HEK293 (cell line): ENCODE data around the gene PPP6C.

ENCODE experiments used
- CTCF ChIA-PET: fragments of 350-600 bp; formaldehyde crosslinking; extraction: SDS; loops from one replicate; lab custom pipeline; 2021; ENCODE audit warnings: antibody characterized with exemption; lab: Yijun Ruan, JAX
- POLR2A ChIA-PET: fragments of 300-600 bp; formaldehyde crosslinking; extraction: SDS; loops from one replicate; lab custom pipeline; 2020; ENCODE audit warnings: antibody characterized with exemption, inconsistent platforms; lab: Yijun Ruan, JAX
- H3K27ac ChIP-seq: fragments of 200-500 bp; sonication (Bioruptor generic); 2 replicates; pipeline ENCODE4 v1.5.1; 2014; ENCODE audit warnings: low read depth, low read length, control low read depth, inconsistent platforms; ENCODE audit errors: extremely low read depth
- H3K36me3 ChIP-seq, 2 experiments: fragments of 200-500 bp in 1 of 2; sonication (Bioruptor generic) in 1 of 2; 1 replicate in 1 of 2; 2 replicates in 1 of 2; pipeline ENCODE4 v1.5.1; 2014 to 2017; ENCODE audit warnings: inconsistent platforms in 2 of 2, low read length in 2 of 2; ENCODE audit not compliant: control insufficient read depth in 2 of 2, insufficient read depth in 1 of 2
- H3K4me1 ChIP-seq: fragments of 200-500 bp; sonication (Bioruptor generic); 2 replicates; pipeline ENCODE4 v1.5.1; 2014; ENCODE audit warnings: mild to moderate bottlenecking, low read length, inconsistent platforms; ENCODE audit not compliant: control insufficient read depth, insufficient read depth
- H3K4me3 ChIP-seq: 2 replicates; pipeline ENCODE4 v1.5.1; 2011; ENCODE audit warnings: low read depth, mild to moderate bottlenecking, control low read depth, low read length, moderate library complexity
- H3K9me3 ChIP-seq: fragments of 200-500 bp; sonication (Bioruptor generic); 2 replicates; pipeline ENCODE4 v1.5.1; 2014; ENCODE audit warnings: low read depth, low read length, inconsistent platforms; ENCODE audit not compliant: control insufficient read depth, insufficient read depth
- ATF2 ChIP-seq: fragments of 450-650 bp; formaldehyde crosslinking; IDR thresholded peaks from 2 replicates; pipeline ENCODE4 v1.5.1; 2016; ENCODE audit warnings: missing biosample characterization, missing genetic modification characterization, low read depth
- FEZF1 ChIP-seq: fragments of 450-650 bp; formaldehyde crosslinking; IDR thresholded peaks from 2 replicates; pipeline ENCODE4 v1.5.1; 2016; ENCODE audit warnings: missing biosample characterization, missing genetic modification characterization
- KLF8 ChIP-seq: fragments of 450-650 bp; formaldehyde crosslinking; IDR thresholded peaks from 2 replicates; pipeline ENCODE4 v1.5.1; 2016; ENCODE audit warnings: missing biosample characterization, missing genetic modification characterization
- REST ChIP-seq: fragments of 450-650 bp; formaldehyde crosslinking; IDR thresholded peaks from 2 replicates; pipeline ENCODE4 v1.5.1; 2016; ENCODE audit warnings: missing biosample characterization, missing genetic modification characterization
- WT1 ChIP-seq: fragments of 450-650 bp; formaldehyde crosslinking; IDR thresholded peaks from 2 replicates; pipeline ENCODE4 v1.5.1; 2016; ENCODE audit warnings: missing biosample characterization, missing genetic modification characterization
- ZNF114 ChIP-seq: fragments of 450-650 bp; formaldehyde crosslinking; IDR thresholded peaks from 2 replicates; pipeline ENCODE4 v1.5.0; 2017; ENCODE audit warnings: missing biosample characterization, missing genetic modification characterization
- ZNF132 ChIP-seq: fragments of 450-650 bp; formaldehyde crosslinking; IDR thresholded peaks from 2 replicates; pipeline ENCODE4 v1.5.1; 2017; ENCODE audit warnings: missing biosample characterization, missing genetic modification characterization, borderline replicate concordance
- ZNF157 ChIP-seq: fragments of 450-650 bp; formaldehyde crosslinking; IDR thresholded peaks from 2 replicates; pipeline ENCODE4 v1.5.1; 2016; ENCODE audit warnings: missing biosample characterization, missing genetic modification characterization
- ZNF174 ChIP-seq: fragments of 450-650 bp; formaldehyde crosslinking; IDR thresholded peaks from 2 replicates; pipeline ENCODE4 v1.5.0; 2017; ENCODE audit warnings: missing biosample characterization, mild to moderate bottlenecking, missing genetic modification characterization
- ZNF24 ChIP-seq: fragments of 450-650 bp; formaldehyde crosslinking; IDR thresholded peaks from 2 replicates; pipeline ENCODE4 v1.5.1; 2016; ENCODE audit warnings: missing biosample characterization, missing genetic modification characterization
- ZNF362 ChIP-seq: fragments of 450-650 bp; formaldehyde crosslinking; IDR thresholded peaks from 2 replicates; pipeline ENCODE4 v1.5.1; 2016; ENCODE audit warnings: missing biosample characterization, missing genetic modification characterization
- ZNF391 ChIP-seq: fragments of 450-650 bp; formaldehyde crosslinking; IDR thresholded peaks from 2 replicates; pipeline ENCODE4 v1.5.1; 2016; ENCODE audit warnings: low read depth, missing biosample characterization, missing genetic modification characterization, borderline replicate concordance
- ZNF501 ChIP-seq: fragments of 450-650 bp; formaldehyde crosslinking; IDR thresholded peaks from 2 replicates; pipeline ENCODE4 v1.5.1; 2016; ENCODE audit warnings: missing biosample characterization, missing genetic modification characterization
- ZNF529 ChIP-seq: fragments of 450-650 bp; formaldehyde crosslinking; IDR thresholded peaks from 2 replicates; pipeline ENCODE4 v1.5.1; 2017; ENCODE audit warnings: missing genetic modification characterization, missing biosample characterization; ENCODE audit not compliant: insufficient replicate concordance
- ZNF555 ChIP-seq: fragments of 450-650 bp; formaldehyde crosslinking; conservative IDR thresholded peaks from 2 replicates; pipeline ENCODE4 v1.5.1; 2017; ENCODE audit warnings: missing biosample characterization, mild to moderate bottlenecking, missing genetic modification characterization, inconsistent platforms
- ZNF561 ChIP-seq: fragments of 450-650 bp; IDR thresholded peaks from 2 replicates; pipeline ENCODE4 v1.5.1; 2018; ENCODE audit warnings: missing biosample characterization, missing genetic modification characterization, borderline replicate concordance
- ZNF571 ChIP-seq: fragments of 450-650 bp; formaldehyde crosslinking; IDR thresholded peaks from 2 replicates; pipeline ENCODE4 v1.5.0; 2017; ENCODE audit warnings: missing biosample characterization, missing genetic modification characterization
- ZNF596 ChIP-seq: fragments of 450-650 bp; IDR thresholded peaks from 2 replicates; pipeline ENCODE4 v1.5.0; 2018; ENCODE audit warnings: missing biosample characterization, mild to moderate bottlenecking, missing genetic modification characterization, moderate library complexity
- ZNF639 ChIP-seq: fragments of 450-650 bp; formaldehyde crosslinking; IDR thresholded peaks from 2 replicates; pipeline ENCODE4 v1.5.1; 2016; ENCODE audit warnings: missing biosample characterization, missing genetic modification characterization
- ZNF670 ChIP-seq: fragments of 450-650 bp; formaldehyde crosslinking; IDR thresholded peaks from 2 replicates; pipeline ENCODE4 v1.5.1; 2016; ENCODE audit warnings: missing biosample characterization, missing genetic modification characterization, low read depth
- ZNF843 ChIP-seq: fragments of 450-650 bp; formaldehyde crosslinking; IDR thresholded peaks from 2 replicates; pipeline ENCODE4 v1.5.1; 2016; ENCODE audit warnings: missing biosample characterization, missing genetic modification characterization
- ZSCAN30 ChIP-seq: fragments of 450-650 bp; IDR thresholded peaks from 2 replicates; pipeline ENCODE4 v1.5.1; 2018; ENCODE audit warnings: missing biosample characterization, mild to moderate bottlenecking, missing genetic modification characterization, moderate library complexity

Gene PPP6C

GRCh38 chr9:125214186-125214585 lies 24.6 kb upstream of the PPP6C start:
- TF ChIP-seq ZNF571 = no peak
- TF ChIP-seq ZSCAN30 = no peak
- no peak for TF ChIP-seq ZNF561
- no peak for TF ChIP-seq ZNF555 (tag by site-specific recombination)
- TF ChIP-seq REST (tag by site-specific recombination) = no peak
- no peak for TF ChIP-seq ZNF639 (tag by site-specific recombination)
- no peak for TF ChIP-seq ZNF843 (tag by site-specific recombination)
- no peak for TF ChIP-seq ZNF596 (tag by site-specific recombination)
- TF ChIP-seq ZNF24 (tag by site-specific recombination) = no peak
- no peak for TF ChIP-seq ZNF670 (tag by site-specific recombination)
- TF ChIP-seq ZNF391 (tag by site-specific recombination) = no peak
- TF ChIP-seq ZNF529 = no peak
- TF ChIP-seq ZNF157 = no peak
- no peak for TF ChIP-seq ATF2 (tag by site-specific recombination)
- no peak for TF ChIP-seq ZNF362 (tag by site-specific recombination)
- TF ChIP-seq ZNF114 = no peak
- TF ChIP-seq KLF8 (tag by site-specific recombination) = no peak
- Histone ChIP-seq H3K27ac (no peak overlapping the region), H3K4me3 (no peak overlapping the region), H3K9me3 (no peaks in the 10 kb centered on the region), H3K36me3 (peaks cover 0 to 31% of the 10 kb centered on the region in 2 experiments; a peak in 2 of 3 replicates), H3K4me1 (no peaks in the 10 kb centered on the region)
- ChIA-PET POLR2A (no interaction called here), CTCF (no interaction called here)

- H3K4me1 ChIP-seq = 0 out of 2 replicates have a peak, but pooled peaks cover 3% of the 10 kb centered on the region
- POLR2A ChIA-PET = no interaction called here
- peaks cover 0 to 47% of the 10 kb centered on the region in 2 experiments; a peak in 2 of 3 replicates for H3K36me3 ChIP-seq
- CTCF ChIA-PET = no interaction called here
- H3K27ac ChIP-seq = no peak overlapping the region
- no peaks in the 10 kb centered on the region for H3K9me3 ChIP-seq
- TF ChIP-seq FEZF1 (tag by site-specific recombination) (no peak), ZNF501 (tag by site-specific recombination) (no peak), ZNF174 (tag by site-specific recombination) (no peak), WT1 (tag by site-specific recombination) (no peak), ZNF132 (tag by site-specific recombination) (no peak)
- H3K4me3 ChIP-seq = no peak overlapping the region
Observed at GRCh38 chr9:125204477-125204876, 14.9 kb upstream of the PPP6C start.
